Measurements from ENCODE around the gene IL4I1. TPM values are rescaled to one million over a fixed set of nuclear protein-coding genes. Genes with fewer than 3 reads are reported as not detected.

IL4I1 gene
- total RNA-seq, 2 donors from 2014 or later, result 0.34 to 0.38 TPM

DNA sequence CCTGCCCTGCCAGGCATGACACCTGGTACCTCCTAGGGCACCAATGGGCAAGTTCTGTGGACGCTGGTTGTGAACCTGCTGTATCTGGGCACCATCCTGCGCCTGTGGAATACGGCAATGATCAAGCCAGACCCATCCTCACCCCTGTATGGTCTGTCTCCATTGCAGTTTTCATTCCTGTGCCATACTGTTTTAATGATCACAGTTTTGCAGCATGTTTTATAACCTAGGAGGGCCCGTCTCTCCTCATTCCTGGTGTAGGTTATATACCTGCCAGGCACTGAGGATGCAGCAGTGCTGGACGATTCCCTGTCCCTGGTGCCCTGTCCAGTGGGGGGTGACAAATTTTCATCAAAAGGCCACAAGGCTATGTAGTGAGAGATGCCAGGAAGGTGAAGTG, 13.6 kb downstream of the IL4I1 start:
- ATAC-seq (no peak), DNase-seq (no peak)
- intact Hi-C loops (cut with DNase I), result no loop called here

DNA sequence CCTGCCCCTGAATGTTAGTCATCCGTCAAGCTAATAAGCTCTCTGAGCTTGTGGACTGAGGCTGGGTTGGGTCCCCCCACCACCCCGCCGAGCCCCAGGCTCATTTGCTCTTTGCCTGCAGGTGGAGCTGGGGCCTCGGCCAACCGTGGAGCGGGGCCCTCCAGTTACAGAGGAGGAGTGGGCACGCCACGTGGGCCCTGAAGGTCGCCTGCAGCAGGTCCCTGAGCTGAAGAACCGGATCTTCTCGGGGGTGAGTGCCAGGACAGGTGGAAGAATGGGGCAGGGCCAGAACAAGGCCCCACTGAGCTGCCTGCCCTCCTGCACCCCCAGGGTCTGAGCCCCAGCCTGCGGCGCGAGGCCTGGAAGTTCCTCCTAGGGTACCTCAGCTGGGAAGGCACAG, 14.0 kb downstream of the IL4I1 start:
- intact Hi-C loops (cut with DNase I), result no loop called here

DNA sequence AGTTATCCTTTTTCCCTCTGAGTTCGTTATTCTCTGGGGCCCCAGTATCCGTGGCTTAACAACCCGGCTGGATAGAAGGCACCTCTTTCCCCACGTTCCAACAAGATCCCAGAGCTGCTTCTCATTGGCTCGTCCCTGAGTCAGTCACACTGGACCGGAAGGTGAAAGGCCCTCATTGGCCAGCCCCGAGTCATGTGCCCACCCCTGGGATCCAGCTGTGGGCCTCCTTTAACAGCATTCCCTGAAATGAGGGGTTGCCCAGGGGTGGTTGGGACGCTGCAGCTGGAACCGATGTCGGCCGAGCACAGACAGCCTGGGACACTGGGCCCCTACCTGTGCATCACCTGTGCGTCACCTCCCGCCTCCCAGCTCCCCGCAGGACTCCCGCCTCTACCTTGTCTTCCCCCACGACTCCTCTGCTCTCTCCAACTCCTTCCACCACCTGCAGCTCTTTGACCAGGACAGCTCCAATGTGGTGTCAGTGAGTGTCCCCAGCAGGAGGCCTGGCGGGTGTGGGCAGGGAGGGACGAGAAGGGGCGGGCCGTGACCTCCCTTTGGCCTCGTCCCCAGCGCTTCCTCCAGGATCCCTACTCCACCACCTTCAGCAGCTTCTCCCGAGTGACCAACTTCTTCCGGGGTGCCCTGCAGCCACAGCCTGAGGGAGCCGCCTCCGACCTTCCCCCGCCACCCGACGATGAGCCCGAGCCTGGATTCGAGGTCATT, 14.9 kb downstream of the IL4I1 start:
- DNase-seq (peak; percentile 20), ATAC-seq (no peak)
- intact Hi-C loops (cut with DNase I), result no loop called here

More for the DNA sequence above, 14.0 kb downstream of the IL4I1 start:
- ATAC-seq (no peak), DNase-seq (no peak)

DNA sequence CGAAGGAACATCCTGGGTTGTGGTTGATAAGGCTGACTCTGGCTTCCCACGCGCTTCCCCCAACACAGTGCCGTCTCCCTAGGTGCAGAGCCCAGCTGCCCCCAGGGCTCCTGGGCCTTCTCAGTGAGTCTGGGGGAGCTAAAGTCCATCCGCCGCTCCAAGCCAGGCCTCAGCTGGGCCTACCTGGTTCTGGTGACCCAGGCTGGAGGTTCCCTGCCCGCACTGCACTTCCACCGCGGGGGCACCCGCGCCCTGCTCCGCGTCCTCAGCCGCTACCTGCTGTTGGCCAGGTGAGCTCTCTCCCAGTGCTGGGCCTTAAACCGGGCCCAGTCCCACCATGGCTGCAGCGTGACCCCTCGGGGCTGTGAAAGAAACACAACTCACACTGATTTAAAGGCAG, 15.5 kb downstream of the IL4I1 start:
- intact Hi-C loops (cut with DNase I), result no loop called here
- ATAC-seq, result no peak
- no peak for DNase-seq

DNA sequence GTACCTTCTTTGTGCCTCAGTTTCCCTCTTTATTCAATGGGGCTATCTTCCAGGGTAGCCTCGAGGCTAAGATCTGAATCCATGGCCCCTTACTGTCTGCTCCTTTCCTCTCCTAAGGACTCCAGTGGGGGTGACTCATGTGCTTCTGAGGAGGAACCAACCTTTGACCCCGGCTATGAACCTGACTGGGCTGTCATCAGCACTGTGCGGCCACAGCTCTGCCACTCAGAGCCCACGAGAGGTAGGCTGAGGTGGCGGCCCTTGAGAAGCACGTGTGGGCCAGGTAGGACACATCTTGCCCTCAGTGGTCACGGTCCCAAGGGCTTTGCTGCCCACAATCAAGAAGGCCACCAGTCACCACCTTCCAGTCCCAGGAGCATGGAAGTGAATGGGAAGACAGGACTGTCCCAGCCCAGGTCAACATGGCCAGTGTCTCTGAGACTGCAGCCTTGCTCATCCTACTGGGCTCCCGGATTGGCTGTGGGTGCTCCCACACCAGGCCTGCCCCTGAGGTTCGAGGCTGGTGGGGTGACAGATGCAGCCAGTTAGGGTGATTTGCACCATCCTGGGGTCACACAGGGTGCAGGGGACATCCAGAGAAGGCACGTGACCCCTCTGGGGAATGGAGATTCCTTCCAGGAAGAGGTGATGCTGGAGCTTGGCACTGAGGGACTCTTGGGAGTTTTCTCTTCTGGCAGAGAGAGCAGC, 16.4 kb downstream of the IL4I1 start:
- no peak for DNase-seq
- intact Hi-C loops (cut with DNase I), result no loop called here
- no peak for ATAC-seq

DNA sequence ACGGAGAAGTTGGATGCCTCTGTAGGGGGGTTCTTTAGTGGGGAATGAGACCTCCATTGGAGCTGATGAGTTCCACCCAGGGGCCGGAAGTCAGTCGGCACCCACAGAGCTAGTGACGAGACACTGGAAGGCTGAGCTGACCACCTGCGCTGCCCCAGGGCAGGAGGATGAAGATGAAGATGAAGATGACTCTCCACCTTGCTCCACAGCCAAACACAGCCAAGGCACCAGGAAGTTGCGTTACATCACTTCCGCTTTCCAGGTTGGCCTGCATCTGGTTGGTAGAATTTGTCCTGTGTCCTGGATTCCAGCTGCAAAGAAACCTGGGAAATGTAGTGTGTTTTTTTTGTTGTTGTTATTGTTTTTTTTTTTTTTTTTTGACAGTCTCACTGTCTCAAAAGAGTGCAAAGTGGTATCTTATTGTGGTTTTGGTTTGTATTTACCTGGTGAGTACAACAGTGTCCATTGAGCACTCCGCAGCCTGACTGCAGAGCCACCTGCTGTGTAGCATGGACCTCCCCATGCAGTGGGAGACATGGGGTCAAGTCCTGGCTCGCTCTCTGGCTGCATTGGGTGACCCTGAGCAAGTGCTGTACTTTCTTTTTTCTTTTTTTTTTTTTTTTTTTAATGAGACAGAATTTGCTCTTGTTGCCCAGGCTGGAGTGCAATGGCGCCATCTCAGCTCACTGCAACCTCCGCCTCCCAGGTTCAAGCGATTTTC, 17.3 kb downstream of the IL4I1 start:
- DNase-seq (peak; percentile 25), ATAC-seq (no peak)
- intact Hi-C loops (cut with DNase I), result no loop called here

DNA sequence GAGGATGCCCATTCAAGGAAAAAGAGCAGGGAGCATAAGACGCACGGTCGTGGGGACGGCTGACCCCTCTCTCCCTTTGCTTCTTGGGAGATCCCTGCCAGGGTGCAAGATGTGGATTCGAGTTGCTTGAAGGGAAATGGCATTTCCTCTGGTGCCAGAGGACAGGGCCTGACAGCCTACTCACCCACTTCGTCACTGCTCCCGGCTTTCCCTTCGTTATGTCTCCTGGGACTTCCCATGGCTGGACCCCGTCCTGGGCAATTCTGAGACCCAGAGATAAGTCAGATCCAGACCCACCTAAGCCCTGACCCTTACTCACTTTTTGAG, 18.0 kb downstream of the IL4I1 start:
- no peak for ATAC-seq
- peak; percentile 29 for DNase-seq
- intact Hi-C loops (cut with DNase I), result no loop called here

DNA sequence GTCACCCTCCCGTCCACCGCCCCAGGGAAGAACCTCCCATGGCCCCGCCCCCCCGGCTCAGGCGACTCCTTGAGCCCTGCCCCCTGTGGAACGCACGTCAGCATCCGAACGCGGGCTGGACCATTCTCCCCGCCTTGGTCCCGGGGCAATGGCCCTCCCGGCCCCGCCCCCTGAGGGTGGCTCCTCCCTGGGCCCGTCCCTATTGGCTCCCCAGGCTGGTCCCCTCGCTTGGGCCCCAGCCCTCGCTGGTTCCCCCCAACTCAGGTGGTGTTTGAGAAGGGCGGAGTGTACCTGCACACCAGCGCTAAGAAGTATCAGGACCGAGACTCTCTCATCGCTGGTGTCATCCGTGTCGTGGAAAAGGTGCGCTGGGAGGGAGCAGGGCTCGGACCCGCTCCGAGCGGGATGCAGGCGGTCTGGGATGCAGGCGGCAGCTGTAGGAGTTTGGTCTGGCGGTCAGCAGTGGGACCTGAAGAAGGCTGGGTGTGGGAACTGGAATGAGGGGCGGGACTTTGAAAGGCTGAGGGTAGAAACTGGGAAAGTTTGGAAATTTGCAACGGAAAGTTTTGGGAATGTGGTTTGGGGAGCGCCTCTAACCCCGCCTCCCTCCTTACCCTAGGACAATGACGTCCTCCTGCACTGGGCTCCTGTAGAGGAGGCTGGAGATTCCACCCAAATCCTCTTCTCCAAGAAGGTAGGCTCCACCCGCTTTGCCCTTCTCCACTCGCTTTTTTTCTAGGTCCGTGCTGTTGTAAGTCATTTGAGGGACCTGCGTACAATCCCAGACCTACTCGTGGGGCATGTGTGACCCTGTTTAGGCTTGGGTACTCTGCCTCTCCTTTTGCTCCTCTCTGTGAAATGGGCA, 18.6 kb downstream of the IL4I1 start:
- intact Hi-C loops (cut with DNase I), result no loop called here
- DNase-seq, result peak; percentile 99
- peak; percentile 76 to 83 for ATAC-seq

DNA sequence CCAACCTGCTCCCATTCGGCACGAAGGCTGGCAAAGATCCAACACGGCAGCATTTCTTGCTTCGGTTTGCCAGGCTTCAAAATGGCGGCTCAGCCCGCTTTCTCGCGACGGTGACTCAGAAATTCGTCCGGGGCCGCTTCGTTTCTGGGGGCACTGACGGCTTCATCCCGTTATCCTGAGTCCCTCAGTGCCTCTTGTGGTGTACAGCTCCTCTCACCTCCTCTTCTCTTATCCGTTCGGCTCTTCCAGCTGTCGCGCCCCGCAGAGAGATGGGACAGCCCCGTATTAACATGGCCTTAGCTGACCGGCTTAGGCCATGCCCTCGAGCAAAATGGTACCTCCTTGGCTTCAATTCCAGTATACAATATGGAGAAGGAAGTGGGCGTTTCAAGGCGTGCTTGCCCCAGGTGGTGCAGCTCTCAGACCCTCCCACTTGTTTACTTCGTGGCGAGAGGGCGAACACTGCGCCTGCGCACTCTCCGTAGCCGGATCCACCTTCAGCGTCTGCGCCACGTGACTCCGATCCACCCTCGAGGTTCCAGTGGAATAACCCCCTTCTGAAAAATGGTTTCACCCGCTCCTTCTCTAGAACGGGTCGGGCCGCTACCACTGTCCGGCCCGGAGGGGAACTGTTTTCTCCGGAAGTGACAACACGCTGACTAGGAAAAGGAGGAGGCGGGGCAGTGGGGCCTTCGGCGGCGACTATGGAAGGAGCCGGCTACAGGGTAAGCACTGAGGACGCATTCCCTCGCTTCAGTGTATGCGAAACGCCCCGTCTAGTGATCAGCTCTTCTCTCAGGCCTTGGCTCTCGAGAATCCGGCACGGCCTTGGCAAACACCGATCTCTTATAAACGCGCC, 19.4 kb downstream of the IL4I1 start, which contains the start of the genes AKT1S1 and TBC1D17:
TSS of gene AKT1S1 (minus strand) at position 336 of the 859 bp plus-strand sequence. CDS start 4,060 bp downstream, outside the sequence.
TSS of gene TBC1D17 (plus strand) at position 683 of the 859 bp plus-strand sequence. CDS start at position 705, 22 bp downstream.
- peak; percentile 83 to 87 for ATAC-seq
- peak; percentile 99 for DNase-seq
- intact Hi-C loops (cut with DNase I), result no loop called here

DNA sequence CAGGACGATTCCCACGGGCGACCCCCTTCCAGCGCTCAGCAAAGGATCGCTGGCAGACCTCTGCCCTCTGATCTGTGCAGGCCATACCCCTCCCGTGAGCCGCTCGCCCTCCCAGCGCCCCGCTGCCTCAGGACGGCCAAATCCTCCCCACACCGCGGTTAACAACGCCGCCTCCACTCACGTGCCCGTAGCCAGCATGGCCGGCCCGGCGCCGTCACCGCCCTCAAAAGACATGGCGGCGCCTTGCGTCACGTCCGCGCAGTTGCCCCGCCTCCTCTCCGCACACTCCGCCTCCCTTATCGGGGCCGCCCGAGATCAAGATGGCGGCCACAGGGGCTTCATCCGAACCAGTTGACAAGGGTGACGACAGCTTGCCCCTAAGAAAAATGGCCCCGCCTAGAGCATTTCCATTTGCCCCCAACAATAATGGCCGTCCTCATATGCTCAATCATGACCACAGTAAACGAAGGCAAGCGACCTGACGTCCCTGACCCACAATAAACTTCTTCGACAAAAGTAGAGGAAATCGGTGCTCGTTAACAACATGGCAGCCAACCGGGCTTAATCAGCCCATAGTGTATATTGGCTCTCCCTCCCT, 20.2 kb downstream of the IL4I1 start:
- intact Hi-C loops (cut with DNase I), result no loop called here
- DNase-seq (peak; percentile 98), ATAC-seq (peak; percentile 79 to 83)

DNA sequence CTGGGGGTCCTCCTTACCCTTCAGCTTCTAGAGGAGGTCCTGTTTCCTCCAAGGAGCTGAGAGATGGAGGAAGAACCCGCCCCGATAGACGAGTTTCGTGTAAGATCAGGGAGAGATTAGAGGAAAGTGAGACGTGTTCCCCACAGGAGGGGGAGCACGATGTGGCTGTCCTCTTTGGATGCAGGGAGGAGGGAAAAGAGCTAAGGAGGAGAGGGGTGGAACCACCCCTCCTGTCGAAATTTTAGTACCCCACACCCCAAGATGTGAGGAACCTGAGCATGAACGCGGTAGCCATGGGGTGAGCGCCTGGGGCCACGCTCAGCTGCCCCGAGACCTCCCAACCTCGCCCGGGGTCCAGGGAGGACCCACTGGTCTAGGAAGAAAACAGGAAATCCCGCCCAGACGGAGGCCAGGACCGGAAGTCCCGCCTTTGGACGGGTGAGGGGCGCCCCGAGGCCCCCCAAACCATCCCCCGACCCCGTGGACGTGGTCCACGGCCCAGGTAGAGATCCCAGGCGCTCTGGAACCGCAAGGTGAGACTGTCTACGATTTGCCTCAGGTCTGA, 20.7 kb downstream of the IL4I1 start:
- ATAC-seq (peak in 1 of 2 donors; percentile 11), DNase-seq (peak; percentile 74)
- intact Hi-C loops (cut with DNase I), result no loop called here

DNA sequence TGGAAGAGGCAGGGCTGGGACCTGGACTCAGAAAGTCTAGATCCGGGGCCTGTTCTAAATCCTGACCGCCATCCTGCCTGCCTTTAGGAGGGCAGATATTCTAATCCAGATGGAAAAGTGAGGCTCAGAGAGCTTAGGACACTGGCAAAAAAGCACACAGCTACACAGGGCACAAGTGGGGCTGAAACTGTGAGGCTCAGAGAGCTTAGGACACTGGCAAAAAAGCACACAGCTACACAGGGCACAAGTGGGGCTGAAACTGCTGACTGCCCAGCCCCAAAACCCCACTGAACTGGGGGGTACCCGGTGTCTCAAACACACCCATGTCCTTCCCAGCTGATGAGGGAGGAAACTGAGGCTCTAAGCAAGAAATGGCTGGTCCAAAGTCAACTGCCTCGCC, 21.5 kb downstream of the IL4I1 start:
- intact Hi-C loops (cut with DNase I), result no loop called here
- DNase-seq, result no peak

DNA sequence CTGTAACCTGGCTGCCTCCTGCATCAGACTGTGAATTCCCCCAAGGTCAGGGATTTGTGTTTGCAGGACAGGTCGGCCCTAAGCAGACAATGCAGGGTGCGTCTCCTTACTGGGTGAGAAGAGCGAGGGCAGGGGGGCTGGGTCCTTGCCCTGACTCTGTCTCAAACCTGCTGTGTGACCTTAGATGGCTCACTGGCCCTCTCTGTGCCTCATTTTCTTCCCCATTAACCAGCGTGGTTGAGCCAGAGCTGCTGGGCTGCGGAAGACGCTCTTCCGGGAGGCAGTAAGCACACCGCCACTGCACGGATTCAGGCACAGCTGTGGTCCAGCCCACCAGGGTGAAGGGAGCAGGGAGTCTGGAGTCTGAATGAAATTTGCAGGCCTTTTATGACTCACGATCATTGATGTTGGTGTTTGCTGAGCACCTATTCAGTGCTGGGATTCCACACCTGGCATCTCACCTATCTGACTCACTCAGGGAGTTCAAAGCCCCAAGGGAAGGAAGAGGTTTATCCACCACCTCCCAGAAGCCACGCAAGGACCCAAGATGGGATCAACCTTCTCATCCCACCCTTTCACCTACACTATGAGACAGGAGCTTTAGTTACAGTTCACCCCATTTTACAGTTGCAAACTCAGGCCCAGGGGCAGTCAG, 22.1 kb downstream of the IL4I1 start:
- ATAC-seq (no peak), DNase-seq (no peak)
- intact Hi-C loops (cut with DNase I), result loop anchor here in 1 of 2 donors (5.0 kb wide), 1 partner anchor 57 kb away; the partner anchor contains the start of gene MED25

More for the DNA sequence above, 21.5 kb downstream of the IL4I1 start:
- ATAC-seq, result no peak

DNA sequence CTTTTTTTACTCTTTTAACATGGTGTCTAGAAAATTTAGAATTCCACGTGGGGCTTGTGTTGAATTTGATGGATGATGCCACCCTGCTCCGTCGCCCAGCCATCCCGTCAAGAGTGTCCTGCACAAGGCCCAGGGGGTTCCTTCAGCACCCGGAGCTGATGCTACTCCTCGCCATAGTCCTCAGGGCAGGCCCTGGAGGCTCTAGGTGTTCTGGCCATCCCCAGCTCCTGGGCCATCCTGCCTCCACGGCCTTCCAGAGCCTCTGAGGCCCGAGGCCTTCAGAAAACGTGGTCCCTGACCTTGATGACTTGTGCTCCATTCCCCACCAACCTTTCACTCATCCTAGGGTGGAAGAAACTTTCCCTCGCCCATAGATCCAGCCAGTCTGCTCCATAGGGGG, 22.9 kb downstream of the IL4I1 start:
- no peak for DNase-seq
- intact Hi-C loops (cut with DNase I), result loop anchor here in 1 of 2 donors (5.0 kb wide), 1 partner anchor 57 kb away; the partner anchor contains the start of gene MED25
- no peak for ATAC-seq

DNA sequence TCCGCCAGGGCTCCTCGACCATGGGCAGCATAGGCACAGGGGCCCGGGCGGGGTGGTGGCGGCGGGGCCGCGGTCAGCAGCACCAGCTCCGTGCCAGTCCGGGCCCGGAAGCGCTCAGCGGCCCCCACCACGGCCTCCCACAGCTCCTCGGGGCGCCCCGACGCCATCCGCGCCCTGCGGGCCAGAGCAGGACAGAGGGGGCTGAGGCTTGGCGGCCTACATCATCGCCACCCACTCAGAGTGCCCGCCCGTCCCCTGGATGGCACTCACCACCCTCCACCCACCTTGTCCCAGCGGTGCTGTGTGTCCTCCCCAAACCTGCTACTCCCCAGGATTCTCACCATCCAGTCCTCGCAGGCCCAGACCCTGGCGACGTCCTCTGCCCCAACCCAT, 23.6 kb downstream of the IL4I1 start:
- intact Hi-C loops (cut with DNase I), result loop anchor here in 1 of 2 donors (5.0 kb wide), 1 partner anchor 56 kb away; the partner anchor contains the start of gene MED25
- ATAC-seq, result no peak
- no peak for DNase-seq

DNA sequence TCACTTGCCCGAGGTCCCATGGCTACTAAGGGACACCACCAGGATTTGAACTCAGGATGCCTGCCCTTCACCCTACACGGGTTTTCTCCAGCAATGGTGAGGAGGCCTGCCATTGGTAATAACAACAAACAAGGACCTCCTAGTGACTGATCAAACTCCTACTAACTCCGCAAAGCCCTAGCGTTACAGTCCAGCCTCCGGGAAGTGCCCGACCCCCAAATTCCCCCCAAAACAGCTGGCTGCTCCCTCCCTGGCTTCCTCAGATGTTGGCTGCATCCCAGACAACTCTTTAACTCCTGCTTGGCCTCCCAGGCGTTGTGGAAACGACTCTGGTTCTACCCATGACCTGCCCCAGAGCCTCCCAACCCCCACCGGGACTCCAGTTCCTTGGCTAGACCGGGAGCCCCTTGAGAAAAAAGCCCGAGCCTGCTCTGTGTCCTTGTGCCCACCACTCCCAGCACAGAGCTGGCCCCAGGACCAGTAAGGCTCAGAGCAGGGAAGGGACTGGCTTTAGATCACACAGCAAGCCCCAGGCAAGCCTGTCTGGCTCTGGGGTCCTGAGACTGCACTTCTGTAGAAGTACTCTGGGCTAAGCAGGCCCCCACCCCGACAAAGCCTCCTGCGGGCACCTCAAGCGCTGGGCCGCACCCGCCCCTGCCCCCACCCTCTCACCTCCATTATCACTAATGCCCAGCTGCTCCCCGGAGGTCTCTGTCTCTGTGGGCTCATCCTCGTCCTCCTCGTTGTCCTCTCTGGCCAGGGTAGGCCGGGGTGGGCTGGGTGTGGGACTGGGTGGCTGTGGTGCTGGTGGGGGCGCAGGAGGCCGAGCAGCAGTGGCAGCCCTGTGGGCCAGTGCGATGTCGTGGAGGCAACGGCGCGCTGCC, 24.2 kb downstream of the IL4I1 start:
- intact Hi-C loops (cut with DNase I), result loop anchor here in 1 of 2 donors (5.0 kb wide), 1 partner anchor 55 kb away; the partner anchor contains the start of gene MED25
- no peak for ATAC-seq
- no peak for DNase-seq

All from left cardiac atrium (tissue), 4 donors.